H1 (cell line): ENCODE data around the gene SVEP1. TPM values are rescaled to one million over a fixed set of nuclear protein-coding genes. Genes with fewer than 3 reads are reported as not detected.

ENCODE experiments used
- ASH2L ChIP-seq: fragments of 200-600, 300-600 bp; sonication (generic); IDR thresholded peaks from one replicate; pipeline ENCODE4 v1.7.1; 2017; ENCODE audit warnings: low read length
- CBX8 ChIP-seq: fragments of 300-800, 300-1000 bp; sonication (generic); IDR thresholded peaks from 2 replicates; pipeline ENCODE4 v1.7.1; 2016; ENCODE audit warnings: low read depth, low read length, borderline replicate concordance
- CHD2 ChIP-seq: IDR thresholded peaks from 2 replicates; pipeline ENCODE4 v1.6.1; 2012; ENCODE audit warnings: low read length, improper control_type of control experiment
- CHD7 ChIP-seq: fragments of 300-600 bp; sonication (generic); IDR thresholded peaks from 2 replicates; pipeline ENCODE4 v1.7.1; 2012; ENCODE audit warnings: low read length, moderate library complexity, mild to moderate bottlenecking, inconsistent platforms; ENCODE audit not compliant: insufficient replicate concordance
- HDAC2 ChIP-seq, 2 experiments: fragments of 300-600 bp in 1 of 2; sonication (generic) in 1 of 2; IDR thresholded peaks; 2 replicates each; pipeline ENCODE4 v1.6.1; 2011 to 2012; ENCODE audit warnings: low read depth in 2 of 2, low read length in 2 of 2, mild to moderate bottlenecking in 2 of 2, moderate library complexity in 2 of 2, borderline replicate concordance in 1 of 2, inconsistent platforms in 1 of 2
- HDAC6 ChIP-seq: IDR thresholded peaks from one replicate; pipeline ENCODE4 v1.7.1; 2012; ENCODE audit warnings: low read depth, mild to moderate bottlenecking, inconsistent platforms, low read length, moderate library complexity
- RNF2 ChIP-seq: fragments of 200-900, 300-1000 bp; sonication (generic); IDR thresholded peaks from 2 replicates; pipeline ENCODE4 v1.7.1; 2016; ENCODE audit warnings: borderline replicate concordance, low read depth, mild to moderate bottlenecking, antibody characterized with exemption, low read length; ENCODE audit not compliant: poor library complexity, severe bottlenecking; ENCODE audit errors: missing control alignments
- SAP30 ChIP-seq: fragments of 300-600 bp; sonication (generic); IDR thresholded peaks from 2 replicates; pipeline ENCODE4 v1.7.1; 2012; ENCODE audit warnings: low read length, moderate library complexity, mild to moderate bottlenecking, inconsistent platforms; ENCODE audit not compliant: insufficient read depth, insufficient replicate concordance
- SIX5 ChIP-seq: IDR thresholded peaks from 2 replicates; pipeline ENCODE4 v1.6.1; 2011; ENCODE audit warnings: mild to moderate bottlenecking, low read depth, low read length
- SUZ12 ChIP-seq: fragments of 200-600 bp; sonication (generic); IDR thresholded peaks from 2 replicates; pipeline ENCODE4 v1.6.1; 2012; ENCODE audit warnings: mild to moderate bottlenecking, inconsistent platforms, low read length, moderate library complexity, mixed read lengths
- TBP ChIP-seq: IDR thresholded peaks from 2 replicates; pipeline ENCODE4 v1.6.1; 2011; ENCODE audit warnings: low read depth, low read length, improper control_type of control experiment
- polyA plus RNA-seq, 7 experiments: library from polyadenylated mRNA; depleted of rRNA in 3 of 7; stranded (reverse) in 5 of 7; unstranded in 2 of 7; fragments of >200 nt in 5 of 7; fragments of 200-250 nt in 2 of 7; gene quantifications; 1 replicate in 5 of 7; 2 replicates in 1 of 7; 4 replicates in 1 of 7; pipeline versions ENCODE4 v1.2.1 to v1.2.3, GENCODE V29; 2011 to 2013; ENCODE audit warnings: missing spikeins in 2 of 7, mixed read lengths in 2 of 7
- total RNA-seq: library from RNA; stranded (reverse); fragmentation: NEBNext Ultra II Directional; extraction: Animal tissue kit (Norgen Biotek cat#: 25700); gene quantifications from 2 replicates; pipeline ENCODE4 v1.2.1, GENCODE V29; 2021

The SVEP1 gene
- total and polyA plus RNA-seq, 2 of the 8 experiments (the other 6 are each of a cell fraction or from before 2014, with no cell fraction given) = 0.11 to 0.37 TPM

DNA sequence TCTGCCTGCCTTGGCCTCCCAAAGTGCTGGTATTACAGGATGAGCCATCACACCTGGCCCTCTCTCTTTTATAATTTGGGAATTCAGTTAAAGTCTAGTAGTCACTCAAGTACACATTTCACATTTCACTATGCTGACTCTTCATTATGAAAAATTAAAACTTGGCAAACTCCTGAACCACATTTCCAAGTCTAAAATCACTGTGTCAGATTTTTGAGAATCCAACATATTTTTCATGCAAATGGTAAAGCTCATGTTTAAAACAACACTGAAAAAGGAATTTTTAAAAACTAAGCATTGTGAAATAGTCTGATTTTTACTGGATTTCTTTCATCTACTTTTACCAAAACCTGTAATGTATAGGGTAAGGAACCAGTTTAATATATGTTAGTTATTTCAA lies 92.3 kb downstream of the SVEP1 start (continued):
- TF ChIP-seq CHD7 = no peak
- no peak for TF ChIP-seq TBP
- no peak for TF ChIP-seq CHD2
- TF ChIP-seq CBX8 = no peak
- no peak for TF ChIP-seq SIX5
- no peak for TF ChIP-seq RNF2
- no peak for TF ChIP-seq HDAC6
- TF ChIP-seq ASH2L = no peak
- no peak for TF ChIP-seq SAP30
- no peak for TF ChIP-seq SUZ12
- no peak for TF ChIP-seq HDAC2 (IDR thresholded peaks at IDR 0.05; ENCODE audit: borderline replicate concordance in 1 of 2, low read depth in 2 of 2, low read length in 2 of 2)
